Parathyroid adenoma (tissue), 2 donors: ENCODE measurements around the gene CAMK2B.

Experiments used
- H2AFZ ChIP-seq: fragments of 300-600 bp; sonication (generic); one replicate; pipeline ENCODE4 v1.7.0; 2017; ENCODE audit warnings: antibody characterized with exemption, mild to moderate bottlenecking
- H3K27ac ChIP-seq: fragments of 300-600 bp; sonication (generic); one replicate; pipeline ENCODE4 v1.7.0; 2017
- H3K27me3 ChIP-seq: fragments of 300-600 bp; sonication (generic); one replicate; pipeline ENCODE4 v1.7.0; 2017; ENCODE audit warnings: low read length; ENCODE audit not compliant: control insufficient read depth, insufficient read depth
- H3K36me3 ChIP-seq: fragments of 300-600 bp; sonication (generic); one replicate; pipeline ENCODE4 v1.7.0; 2017; ENCODE audit warnings: low read length; ENCODE audit not compliant: control insufficient read depth, insufficient read depth
- H3K4me1 ChIP-seq: fragments of 300-600 bp; sonication (generic); one replicate; pipeline ENCODE4 v1.7.0; 2017; ENCODE audit warnings: control low read depth
- H3K4me2 ChIP-seq: fragments of 300-600 bp; sonication (generic); one replicate; pipeline ENCODE4 v1.7.0; 2017; ENCODE audit warnings: low read length
- H3K4me3 ChIP-seq: fragments of 300-600 bp; sonication (generic); one replicate; pipeline ENCODE4 v1.7.0; 2017; ENCODE audit warnings: low read depth, low read length
- H3K79me2 ChIP-seq: fragments of 300-600 bp; sonication (generic); one replicate; pipeline ENCODE4 v1.7.0; 2017; ENCODE audit warnings: control low read depth
- H3K9ac ChIP-seq: fragments of 300-600 bp; sonication (generic); one replicate; pipeline ENCODE4 v1.7.0; 2017; ENCODE audit warnings: mild to moderate bottlenecking
- H3K9me3 ChIP-seq: fragments of 300-600 bp; sonication (generic); one replicate; pipeline ENCODE4 v1.7.0; 2017; ENCODE audit warnings: low read length; ENCODE audit not compliant: control insufficient read depth
- CTCF ChIP-seq: fragments of 300-600 bp; sonication (generic); IDR thresholded peaks from one replicate; pipeline ENCODE4 v1.7.0; 2017; ENCODE audit warnings: antibody characterized with exemption, mild to moderate bottlenecking
- donor health status: primary hyperparathyroidism.

CAMK2B gene

GRCh38 chr7:44289341-44290251, 35.8 kb downstream of the CAMK2B start:
- Histone ChIP-seq H2AFZ (no peak overlapping the region), H3K79me2 (peaks cover 35% of the 10 kb centered on the region), H3K27ac (no peak overlapping the region), H3K9me3 (no peaks in the 10 kb centered on the region), H3K4me1 (no peaks in the 10 kb centered on the region), H3K9ac (no peak overlapping the region), H3K27me3 (no peaks in the 10 kb centered on the region), H3K4me3 (no peak overlapping the region), H3K4me2 (no peak overlapping the region), H3K36me3 (no peaks in the 10 kb centered on the region)
- TF ChIP-seq CTCF, result no peak

- no peak for TF ChIP-seq CTCF
These were observed 36.5 kb downstream of the CAMK2B start for GRCh38 chr7:44288811-44289340.

GRCh38 chr7:44288381-44288685, 37.1 kb downstream of the CAMK2B start:
- no peaks in the 10 kb centered on the region for H3K4me1 ChIP-seq
- H3K27me3 ChIP-seq, result no peaks in the 10 kb centered on the region
- H2AFZ ChIP-seq, result no peak overlapping the region
- TF ChIP-seq CTCF, result no peak
- H3K9ac ChIP-seq, result no peak overlapping the region
- H3K36me3 ChIP-seq, result no peaks in the 10 kb centered on the region
- no peak overlapping the region for H3K4me3 ChIP-seq
- H3K79me2 ChIP-seq, result peaks cover 32% of the 10 kb centered on the region
- H3K4me2 ChIP-seq, result no peak overlapping the region
- no peaks in the 10 kb centered on the region for H3K9me3 ChIP-seq
- no peak overlapping the region for H3K27ac ChIP-seq

More at GRCh38 chr7:44288811-44289340, 36.5 kb downstream of the CAMK2B start:
- H3K4me1 ChIP-seq, result no peaks in the 10 kb centered on the region
- H3K4me2 ChIP-seq, result no peak overlapping the region
- H3K9me3 ChIP-seq, result no peaks in the 10 kb centered on the region
- no peak overlapping the region for H3K4me3 ChIP-seq
- no peak overlapping the region for H3K9ac ChIP-seq
- no peak overlapping the region for H2AFZ ChIP-seq
- no peak overlapping the region for H3K27ac ChIP-seq
- peaks cover 33% of the 10 kb centered on the region for H3K79me2 ChIP-seq
- H3K27me3 ChIP-seq, result no peaks in the 10 kb centered on the region
- H3K36me3 ChIP-seq, result no peaks in the 10 kb centered on the region

GRCh38 chr7:44287488-44288380, 37.7 kb downstream of the CAMK2B start:
- Histone ChIP-seq H3K27me3 (no peaks in the 10 kb centered on the region), H3K4me1 (no peaks in the 10 kb centered on the region), H2AFZ (no peak overlapping the region), H3K79me2 (peaks cover 26% of the 10 kb centered on the region), H3K9me3 (no peaks in the 10 kb centered on the region), H3K4me2 (no peak overlapping the region), H3K4me3 (no peak overlapping the region), H3K36me3 (no peaks in the 10 kb centered on the region), H3K27ac (no peak overlapping the region), H3K9ac (no peak overlapping the region)
- no peak for TF ChIP-seq CTCF
